MCF 10A (cell line): ENCODE results near the gene STIM2. TPM values are rescaled to one million over a fixed set of nuclear protein-coding genes. Genes with fewer than 3 reads are reported as not detected.

ENCODE experiments used
- BruUV-seq: library from RNA; stranded (reverse); fragments of 400-500 nt; replicated peaks from 2 replicates; lab custom pipeline; 2021; lab: Mats Ljungman, UMichigan
- CTCF ChIA-PET: fragments of 300-600 bp; sonication (Branson Sonifier 250); formaldehyde crosslinking; extraction: SDS; loops from one replicate; lab custom pipeline; 2021; ENCODE audit warnings: antibody characterized with exemption, inconsistent platforms; lab: Yijun Ruan, JAX
- POLR2A ChIA-PET: fragments of 300-600, 350-650 bp; sonication (Branson Sonifier 250); formaldehyde crosslinking; extraction: SDS; loops from one replicate; lab custom pipeline; 2020; ENCODE audit warnings: antibody characterized with exemption, inconsistent platforms; lab: Yijun Ruan, JAX
- DNase-seq: peaks from one replicate; pipeline ENCODE4 v3.0.0-alpha.2; 2018; ENCODE audit not compliant: unreplicated experiment
- H3K27ac Mint-ChIP-seq: one replicate; pipeline ENCODE4 v1.8.0; 2022; ENCODE audit warnings: mild to moderate bottlenecking, low read depth, mixed read lengths; ENCODE audit not compliant: unreplicated experiment
- H3K27me3 Mint-ChIP-seq: one replicate; pipeline ENCODE4 v1.8.0; 2022; ENCODE audit warnings: mixed read lengths; ENCODE audit not compliant: insufficient read depth, unreplicated experiment
- H3K36me3 Mint-ChIP-seq: one replicate; pipeline ENCODE4 v1.8.0; 2022; ENCODE audit warnings: mild to moderate bottlenecking, moderate library complexity, mixed read lengths; ENCODE audit not compliant: insufficient read depth, unreplicated experiment
- H3K4me1 Mint-ChIP-seq: one replicate; pipeline ENCODE4 v1.8.0; 2022; ENCODE audit warnings: mixed read lengths; ENCODE audit not compliant: insufficient read depth, unreplicated experiment
- H3K4me3 Mint-ChIP-seq: one replicate; pipeline ENCODE4 v1.8.0; 2022; ENCODE audit warnings: mild to moderate bottlenecking, moderate library complexity, mixed read lengths; ENCODE audit not compliant: unreplicated experiment
- H3K9me3 Mint-ChIP-seq: one replicate; pipeline ENCODE4 v1.8.0; 2022; ENCODE audit warnings: mixed read lengths; ENCODE audit not compliant: unreplicated experiment
- intact Hi-C: fragments of 100-400 bp; cut with micrococcal nuclease; formaldehyde crosslinking; loops from 2 replicates; pipeline ENCODE4 v1.14.1; 2022
- total RNA-seq: library from RNA; stranded (reverse); gene quantifications from 2 replicates; pipeline ENCODE4 v1.2.3, GENCODE V29; 2022
- TF ChIP-seq, protein P1 (sequence below): fragments of 200-600 bp; IDR thresholded peaks from one replicate; pipeline ENCODE4 v1.8.0; 2022; ENCODE audit warnings: antibody characterized with exemption, mild to moderate bottlenecking; ENCODE audit not compliant: unreplicated experiment

The STIM2 gene
- total RNA-seq, 1 experiment from 2014 or later: 18.5 TPM

DNA sequence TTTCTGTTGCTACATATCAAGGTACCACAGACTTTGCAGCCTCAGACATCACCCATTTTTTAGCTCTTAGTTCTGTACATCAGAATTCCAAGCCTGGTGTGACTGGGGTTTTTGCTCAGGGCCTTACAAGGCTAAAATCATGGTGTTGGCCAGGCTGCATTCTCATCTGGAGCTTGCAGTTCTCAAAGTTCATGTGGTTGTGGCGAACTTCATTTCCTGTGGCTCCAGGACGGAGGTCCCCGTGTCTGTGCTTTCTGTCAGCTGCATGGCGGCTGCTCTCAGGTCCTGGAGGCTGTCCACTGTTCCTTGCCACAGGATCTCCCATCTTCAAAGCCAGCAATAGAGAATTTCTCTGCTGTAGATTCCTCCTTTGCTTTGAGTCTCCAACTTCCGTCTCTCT lies 157.4 kb downstream of the STIM2 start:
- no peak overlapping the region for H3K27ac Mint-ChIP-seq
- no peak overlapping the region for H3K4me3 Mint-ChIP-seq
- intact Hi-C loops: loop anchor here (10.0 kb wide), 1 partner anchor 433 kb away; the partner anchor contains the start of gene TBC1D19
- no peaks in the 10 kb centered on the region for H3K4me1 Mint-ChIP-seq
- POLR2A ChIA-PET: no interaction called here
- H3K27me3 Mint-ChIP-seq: no peaks in the 10 kb centered on the region
- CTCF ChIA-PET: no interaction called here
- BruUV-seq: no TSS peak
- DNase-seq: no peak
- H3K9me3 Mint-ChIP-seq: no peaks in the 10 kb centered on the region
- peaks cover 12% of the 10 kb centered on the region for H3K36me3 Mint-ChIP-seq
- TF ChIP-seq, protein P1, sequence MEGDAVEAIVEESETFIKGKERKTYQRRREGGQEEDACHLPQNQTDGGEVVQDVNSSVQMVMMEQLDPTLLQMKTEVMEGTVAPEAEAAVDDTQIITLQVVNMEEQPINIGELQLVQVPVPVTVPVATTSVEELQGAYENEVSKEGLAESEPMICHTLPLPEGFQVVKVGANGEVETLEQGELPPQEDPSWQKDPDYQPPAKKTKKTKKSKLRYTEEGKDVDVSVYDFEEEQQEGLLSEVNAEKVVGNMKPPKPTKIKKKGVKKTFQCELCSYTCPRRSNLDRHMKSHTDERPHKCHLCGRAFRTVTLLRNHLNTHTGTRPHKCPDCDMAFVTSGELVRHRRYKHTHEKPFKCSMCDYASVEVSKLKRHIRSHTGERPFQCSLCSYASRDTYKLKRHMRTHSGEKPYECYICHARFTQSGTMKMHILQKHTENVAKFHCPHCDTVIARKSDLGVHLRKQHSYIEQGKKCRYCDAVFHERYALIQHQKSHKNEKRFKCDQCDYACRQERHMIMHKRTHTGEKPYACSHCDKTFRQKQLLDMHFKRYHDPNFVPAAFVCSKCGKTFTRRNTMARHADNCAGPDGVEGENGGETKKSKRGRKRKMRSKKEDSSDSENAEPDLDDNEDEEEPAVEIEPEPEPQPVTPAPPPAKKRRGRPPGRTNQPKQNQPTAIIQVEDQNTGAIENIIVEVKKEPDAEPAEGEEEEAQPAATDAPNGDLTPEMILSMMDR: no peak

DNA sequence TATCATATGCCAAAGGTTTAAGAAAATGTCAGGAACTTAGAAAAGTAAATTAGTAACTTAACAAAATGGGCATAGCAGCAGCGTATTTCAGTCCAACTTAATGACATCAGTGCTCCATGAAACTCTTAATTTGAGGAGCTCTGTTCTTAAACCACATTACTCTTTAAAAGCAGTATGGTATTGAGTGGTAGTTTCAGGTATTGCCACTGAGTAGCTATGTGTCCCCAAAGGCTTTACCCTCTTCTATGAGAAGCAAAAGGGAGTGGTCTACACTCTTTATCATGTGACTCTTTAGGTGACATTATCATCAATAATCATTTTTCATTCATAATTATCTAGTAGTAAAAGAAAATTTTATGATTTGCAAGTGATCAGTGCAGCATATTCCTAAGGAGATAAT lies 158.3 kb downstream of the STIM2 start:
- DNase-seq: no peak
- H3K4me1 Mint-ChIP-seq: no peaks in the 10 kb centered on the region
- H3K27me3 Mint-ChIP-seq: no peaks in the 10 kb centered on the region
- H3K36me3 Mint-ChIP-seq: peaks cover 19% of the 10 kb centered on the region
- intact Hi-C loops: loop anchor here (10.0 kb wide), 1 partner anchor 434 kb away; the partner anchor contains the start of gene TBC1D19
- BruUV-seq: no TSS peak
- ChIA-PET POLR2A (interaction anchor here (0.6 kb wide), 1 partner anchor 664 kb away, joined by 3 read pairs; no protein-coding TSS in a partner anchor), CTCF (interaction anchor here (0.6 to 0.7 kb wide), 2 partner anchors 373 to 583 kb away, joined by 3 read pairs; no protein-coding TSS in a partner anchor)
- H3K9me3 Mint-ChIP-seq: no peaks in the 10 kb centered on the region
- TF ChIP-seq, protein P1: no peak
- H3K27ac Mint-ChIP-seq: no peak overlapping the region
- H3K4me3 Mint-ChIP-seq: no peak overlapping the region

DNA sequence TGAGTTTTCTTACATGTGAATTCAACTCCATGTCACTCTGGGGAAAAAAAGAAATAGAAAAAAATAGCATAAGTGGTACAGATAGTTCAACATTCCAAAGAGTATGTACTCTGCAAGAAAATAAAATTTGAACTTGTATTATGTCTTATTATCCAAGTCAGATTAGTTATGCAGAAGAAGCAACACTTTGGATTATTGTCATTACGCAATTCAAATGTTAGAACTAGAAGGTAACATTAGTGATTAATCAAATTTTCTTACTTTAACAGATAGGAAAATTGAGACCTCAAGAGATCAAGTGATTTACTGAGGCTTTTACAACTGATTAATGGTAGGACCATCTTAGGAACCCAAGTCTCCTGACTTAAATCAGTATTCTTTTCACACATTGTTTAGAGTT lies 159.1 kb downstream of the STIM2 start:
- Mint-ChIP-seq H3K36me3 (peaks cover 19% of the 10 kb centered on the region), H3K27me3 (no peaks in the 10 kb centered on the region), H3K4me1 (no peaks in the 10 kb centered on the region), H3K4me3 (no peak overlapping the region), H3K27ac (no peak overlapping the region), H3K9me3 (no peaks in the 10 kb centered on the region)
- no peak for DNase-seq
- intact Hi-C loops: loop anchor here (10.0 kb wide), 1 partner anchor 435 kb away; the partner anchor contains the start of gene TBC1D19
- TF ChIP-seq, protein P1: no peak
- POLR2A ChIA-PET: no interaction called here
- CTCF ChIA-PET: interaction anchor here (0.7 kb wide), 1 partner anchor 372 kb away, joined by 3 read pairs; no protein-coding TSS in a partner anchor
- no TSS peak for BruUV-seq

DNA sequence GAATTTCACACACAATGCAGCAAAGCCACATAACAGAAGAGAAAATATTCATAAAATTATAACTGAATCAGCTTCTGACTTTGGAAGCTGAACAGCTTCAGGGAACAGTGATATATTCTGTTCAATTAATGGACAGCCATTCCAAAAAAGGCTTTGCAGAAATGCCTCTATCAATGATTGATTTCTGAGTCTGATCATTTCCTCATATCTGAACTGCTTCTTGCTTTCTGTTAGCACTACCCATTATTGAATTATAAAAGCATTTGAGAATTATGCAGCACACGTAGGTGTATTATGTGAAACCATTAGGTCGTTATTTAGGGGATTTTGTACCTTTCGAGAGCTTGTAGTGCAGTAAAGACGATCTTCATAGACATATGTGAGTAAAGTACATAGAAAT lies 159.6 kb downstream of the STIM2 start:
- intact Hi-C loops: no loop called here
- H3K27ac Mint-ChIP-seq: no peak overlapping the region
- BruUV-seq: no TSS peak
- H3K4me3 Mint-ChIP-seq: no peak overlapping the region
- POLR2A ChIA-PET: no interaction called here
- CTCF ChIA-PET: no interaction called here
- TF ChIP-seq, protein P1: no peak
- no peaks in the 10 kb centered on the region for H3K9me3 Mint-ChIP-seq
- H3K27me3 Mint-ChIP-seq: no peaks in the 10 kb centered on the region
- DNase-seq: no peak
- no peaks in the 10 kb centered on the region for H3K4me1 Mint-ChIP-seq
- peaks cover 19% of the 10 kb centered on the region for H3K36me3 Mint-ChIP-seq
